ENCODE results near the gene PECR.

- TF ChIP-seq CTCF (IDR thresholded peaks at IDR 0.05; ENCODE audit: low read length) (no peak), EZH2phosphoT487 (IDR thresholded peaks at IDR 0.05; ENCODE audit: low read length) (no peak), EZH2 (optimal IDR thresholded peaks at IDR 0.05; ENCODE audit: low read depth, low read length) (no peak)
Measured at GRCh38 chr2:216043949-216044348, 37.7 kb downstream of the PECR start.

All from MM.1S (cell line).